Small intestine (tissue), 4 donors: ENCODE data around the gene DUXA. TPM values are rescaled to one million over a fixed set of nuclear protein-coding genes. Genes with fewer than 3 reads are reported as not detected.

ENCODE experiments used
- polyA plus RNA-seq, 4 donors: library from polyadenylated mRNA; stranded (reverse) in 3 of 4; unstranded in 1 of 4; fragments of 200-250 nt in 3 of 4; fragments of 120-200 nt in 1 of 4; gene quantifications; one replicate each; pipeline versions ENCODE4 v1.2.1 to v1.2.3, GENCODE V29; 2013
- donor health status: healthy with polysubstance abuse.
- donor health status: Bipolar disorder and iron deficiency.
- donor health status: healthy.

Gene DUXA
- polyA plus RNA-seq, 4 donors: not detected

Other genes starting within 250 kb of the DUXA start
- gene USP29, start 47.5 kb downstream of the DUXA start, polyA plus RNA-seq: not detected
- gene ZIM3, start 22.3 kb downstream of the DUXA start, polyA plus RNA-seq: not detected
- 10 to 100 TPM in 1 of 4 donors, 1 to 10 TPM in 3; 1.3 to 15.7 (median 4.1) TPM for gene ZNF264, start 24.0 kb upstream of the DUXA start, polyA plus RNA-seq
- 1 to 10 TPM in 2 of 4 donors, under 1 TPM in 2; 0.43 to 5.8 (median 1.3) TPM for gene AURKC, start 63.5 kb upstream of the DUXA start, polyA plus RNA-seq
- gene ZNF805, start 73.1 kb upstream of the DUXA start, polyA plus RNA-seq: 1 to 10 TPM in 3 of 4 donors, under 1 TPM in 1; 0.54 to 4.3 (median 1.3) TPM
- 1 to 10 TPM in 2 of 4 donors, under 1 TPM in 2; 0.27 to 2.9 (median 1.5) TPM for gene ZNF460, start 113.0 kb upstream of the DUXA start, polyA plus RNA-seq
- gene ZNF543, start 153.0 kb upstream of the DUXA start, polyA plus RNA-seq: 1 to 10 TPM in 2 of 4 donors, under 1 TPM in 2; 0.45 to 7.1 (median 0.91) TPM
- gene ZNF304, start 183.8 kb upstream of the DUXA start, polyA plus RNA-seq: 10 to 100 TPM in 1 of 4 donors, 1 to 10 TPM in 2, under 1 TPM in 1; 0.89 to 10.3 (median 1.9) TPM
- 10 to 100 TPM in 3 of 4 donors, 1 to 10 TPM in 1; 9.2 to 17.9 (median 14.1) TPM for gene TRAPPC2B, start 196.1 kb upstream of the DUXA start, polyA plus RNA-seq
- 1 to 10 TPM in 2 of 4 donors, under 1 TPM in 2; 0.27 to 4.5 (median 0.88) TPM for gene ZNF547, start 196.1 kb upstream of the DUXA start, polyA plus RNA-seq
- 10 to 100 TPM in 1 of 4 donors, 1 to 10 TPM in 3; 2.2 to 25.2 (median 4.3) TPM for gene ZNF548, start 222.4 kb upstream of the DUXA start, polyA plus RNA-seq
- 1 to 10 TPM; 1.9 to 8.8 (median 2.9) TPM for gene ZNF17, start 243.7 kb upstream of the DUXA start, polyA plus RNA-seq